K562 (cell line): Measurements from ENCODE around the gene RPUSD1. TPM values are rescaled to one million over a fixed set of nuclear protein-coding genes. Genes with fewer than 3 reads are reported as not detected.

Source experiments
- XRCC4 ChIP-seq: IDR thresholded peaks from one replicate; pipeline ENCODE4 v1.6.1; 2011; ENCODE audit not compliant: insufficient read depth, insufficient read length; ENCODE audit errors: extremely low read depth
- ZKSCAN8 ChIP-seq: fragments of 200-800 bp; sonication (Bioruptor generic); IDR thresholded peaks from 2 replicates; pipeline ENCODE4 v1.6.1; 2016; ENCODE audit warnings: missing genetic modification characterization, missing compliant biosample characterization
- ZNF407 ChIP-seq: fragments of 450-650 bp; IDR thresholded peaks from 2 replicates; pipeline ENCODE4 v1.6.1; 2016; ENCODE audit warnings: low read depth
- polyA plus RNA-seq, 8 experiments: library from polyadenylated mRNA; depleted of rRNA in 4 of 8; stranded (reverse) in 5 of 8; unstranded in 3 of 8; fragments of >200 nt; fragmentation: Nextera tagmentation in 2 of 8; fragmentation: Illumina TruSeq in 1 of 8; extraction: Ambion mirVana in 2 of 8; extraction: Trizol in 1 of 8; gene quantifications; 2 replicates each; pipeline versions ENCODE4 v1.2.1 to v1.2.3, GENCODE V29; 2011 to 2014; ENCODE audit warnings: inconsistent platforms in 1 of 8, missing spikeins in 1 of 8
- total RNA-seq, 7 experiments: library from RNA; depleted of rRNA in 6 of 7; stranded (reverse); fragments of >200 nt in 6 of 7; fragmentation: Illumina TruSeq in 2 of 7; extraction: Trizol in 2 of 7; gene quantifications; 2 replicates each; pipeline versions ENCODE4 v1.2.1 to v1.2.3, GENCODE V29; 2011 to 2021; ENCODE audit warnings: low replicate concordance in 1 of 7

RPUSD1 gene
- total and polyA plus RNA-seq, 9 of the 15 experiments (the other 6 are each of a cell fraction or from before 2014, with no cell fraction given) = 0.45 to 56.6 (median 12.0) TPM

DNA sequence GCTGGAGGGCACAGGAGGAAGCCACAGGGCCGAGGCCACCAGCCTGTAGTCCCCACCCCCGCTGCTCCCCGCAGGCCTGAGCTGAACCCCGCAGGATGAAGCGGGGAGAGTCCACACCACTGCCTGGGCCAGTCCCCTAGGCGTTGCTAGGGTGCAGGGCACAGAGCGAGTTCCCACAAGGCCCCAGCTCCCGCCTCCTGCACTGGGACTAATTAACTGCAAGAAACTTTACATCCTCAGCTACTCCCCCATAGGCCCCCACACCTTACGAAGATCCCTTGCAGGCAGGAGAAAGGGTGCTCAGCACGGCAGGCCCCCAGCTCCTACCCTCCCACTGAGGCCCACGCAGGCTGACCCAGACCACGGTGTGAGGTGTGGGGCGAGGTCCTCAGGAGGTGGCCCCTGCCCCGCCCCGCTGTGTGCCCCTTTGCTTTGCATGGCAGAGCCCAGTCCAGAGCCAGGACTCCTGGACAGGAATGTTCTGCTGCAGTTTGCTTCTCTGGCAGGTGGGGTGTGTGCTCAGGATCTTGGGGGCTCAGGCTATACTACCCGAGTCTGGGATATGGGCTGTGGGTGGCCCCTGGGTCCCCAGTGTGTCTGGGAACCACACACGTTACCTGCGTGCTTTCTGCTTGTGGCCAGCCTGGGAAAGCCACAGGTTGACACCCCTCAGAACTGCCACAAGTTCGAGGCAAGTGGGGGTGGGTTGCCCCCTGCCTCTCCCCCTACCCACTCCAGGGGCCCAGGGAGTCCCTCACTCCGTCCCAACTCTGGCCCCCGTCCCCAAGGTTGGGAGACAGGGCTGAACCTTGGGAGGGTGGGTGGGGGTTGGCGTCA is 11.1 kb upstream of the RPUSD1 start (continued):
- TF ChIP-seq ZNF407 (no peak), ZKSCAN8 (CRISPR knock-in tag) (no peak), XRCC4 (no peak)
